Uterus (tissue), 4 donors: ENCODE data around the gene LENEP. TPM values are rescaled to one million over a fixed set of nuclear protein-coding genes. Genes with fewer than 3 reads are reported as not detected.

ENCODE experiments used
- DNase-seq, 2 donors: peaks; one replicate each; pipeline ENCODE4 v3.0.0-alpha.2; 2019 to 2020
- H3K27ac ChIP-seq, 2 donors: fragments of 200-600 bp; sonication (generic); 1 replicate in 1 of 2; 2 replicates in 1 of 2; pipeline ENCODE4 v1.5.1; 2016 to 2018
- H3K27me3 ChIP-seq, 2 donors: fragments of 200-600 bp; sonication (generic); one replicate each; pipeline ENCODE4 v1.5.1; 2018 to 2019; ENCODE audit warnings: control low read depth in 1 of 2
- H3K36me3 ChIP-seq, 2 donors: fragments of 200-600 bp; sonication (generic); one replicate each; pipeline ENCODE4 v1.5.1; 2019; ENCODE audit warnings: control low read depth in 1 of 2
- H3K4me1 ChIP-seq, 2 donors: fragments of 200-600 bp; sonication (generic); one replicate each; pipeline ENCODE4 v1.5.1; 2018 to 2019; ENCODE audit warnings: control low read depth in 1 of 2
- H3K4me3 ChIP-seq, 2 donors: fragments of 200-600 bp; sonication (generic); 1 replicate in 1 of 2; 2 replicates in 1 of 2; pipeline ENCODE4 v1.5.1; 2018 to 2019; ENCODE audit warnings: mild to moderate bottlenecking in 1 of 2
- H3K9me3 ChIP-seq, 2 donors: fragments of 200-600 bp; sonication (generic); one replicate each; pipeline ENCODE4 v1.5.1; 2019; ENCODE audit warnings: control low read depth in 1 of 2
- POLR2A ChIP-seq, 2 donors: fragments of 450-650 bp; IDR thresholded peaks; one replicate each; pipeline ENCODE4 v1.6.1; 2016; ENCODE audit warnings: antibody characterized with exemption in 2 of 2, mild to moderate bottlenecking in 1 of 2, moderate library complexity in 1 of 2
- intact Hi-C: fragments of 100-400 bp; cut with DNase I; formaldehyde crosslinking; loops from one replicate; pipeline ENCODE4 v1.15.1; 2023; ENCODE audit warnings: low total_unique reads
- total RNA-seq, 4 donors: library from RNA; depleted of rRNA in 3 of 4; stranded (reverse); fragments of >200 nt in 3 of 4; gene quantifications; one replicate each; pipeline versions ENCODE4 v1.1.0 to v1.2.4, GENCODE V29; 2014 to 2023
- TF ChIP-seq, protein P1 (sequence below), 4 experiments: fragments of 200-600 bp in 2 of 4; fragments of 450-650 bp in 2 of 4; sonication (generic) in 2 of 4; IDR thresholded peaks; one replicate each; pipeline ENCODE4 v1.5.1; 2016 to 2019; ENCODE audit warnings: antibody characterized with exemption in 4 of 4, mild to moderate bottlenecking in 2 of 4, moderate library complexity in 1 of 4
- donor health status: DM: yes; HTN: yes; CAD: no.

Gene LENEP
- total RNA-seq, 4 donors from 2014 or later, result 0.83 TPM; not detected in 3

DNA sequence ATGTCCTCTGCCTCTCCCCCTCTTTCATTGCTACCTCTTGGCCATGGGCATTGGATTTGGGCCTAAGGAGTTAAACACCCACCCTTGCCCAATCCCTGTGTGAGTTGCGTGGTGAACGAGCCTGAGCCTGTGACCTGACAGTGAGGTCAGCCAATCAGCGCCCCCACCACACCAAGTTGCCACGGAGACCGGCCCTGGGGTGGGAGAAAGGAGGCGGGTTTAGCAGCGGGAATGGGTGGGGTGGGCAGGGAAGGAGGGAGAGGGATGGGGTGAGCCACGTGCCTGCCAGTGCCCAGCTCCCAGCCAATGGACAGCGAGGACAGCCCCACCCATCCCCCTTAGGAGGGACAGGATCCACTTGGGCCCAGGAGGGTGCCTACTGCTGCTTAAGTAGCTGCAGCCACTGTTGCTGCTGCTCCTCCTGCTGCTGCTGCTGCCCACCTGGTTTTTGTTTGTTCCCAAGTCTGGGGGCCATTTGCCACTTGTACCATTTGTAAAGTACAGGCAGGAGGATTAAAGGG lies 18.7 kb downstream of the LENEP start:
- Histone ChIP-seq H3K27ac (peak overlapping the region; percentile 14 to 57), H3K9me3 (no peaks in the 10 kb centered on the region), H3K4me3 (no peak overlapping the region), H3K4me1 (peaks cover 0 to 10% of the 10 kb centered on the region in 2 donors), H3K27me3 (no peaks in the 10 kb centered on the region), H3K36me3 (no peaks in the 10 kb centered on the region)
- DNase-seq, result peak; percentile 72 to 78
- intact Hi-C loops, result loop anchor here (5.0 kb wide), 1 partner anchor 50 kb away; the partner anchor contains the start of gene PYGO2
- TF ChIP-seq, protein P1, sequence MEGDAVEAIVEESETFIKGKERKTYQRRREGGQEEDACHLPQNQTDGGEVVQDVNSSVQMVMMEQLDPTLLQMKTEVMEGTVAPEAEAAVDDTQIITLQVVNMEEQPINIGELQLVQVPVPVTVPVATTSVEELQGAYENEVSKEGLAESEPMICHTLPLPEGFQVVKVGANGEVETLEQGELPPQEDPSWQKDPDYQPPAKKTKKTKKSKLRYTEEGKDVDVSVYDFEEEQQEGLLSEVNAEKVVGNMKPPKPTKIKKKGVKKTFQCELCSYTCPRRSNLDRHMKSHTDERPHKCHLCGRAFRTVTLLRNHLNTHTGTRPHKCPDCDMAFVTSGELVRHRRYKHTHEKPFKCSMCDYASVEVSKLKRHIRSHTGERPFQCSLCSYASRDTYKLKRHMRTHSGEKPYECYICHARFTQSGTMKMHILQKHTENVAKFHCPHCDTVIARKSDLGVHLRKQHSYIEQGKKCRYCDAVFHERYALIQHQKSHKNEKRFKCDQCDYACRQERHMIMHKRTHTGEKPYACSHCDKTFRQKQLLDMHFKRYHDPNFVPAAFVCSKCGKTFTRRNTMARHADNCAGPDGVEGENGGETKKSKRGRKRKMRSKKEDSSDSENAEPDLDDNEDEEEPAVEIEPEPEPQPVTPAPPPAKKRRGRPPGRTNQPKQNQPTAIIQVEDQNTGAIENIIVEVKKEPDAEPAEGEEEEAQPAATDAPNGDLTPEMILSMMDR (IDR thresholded peaks at IDR 0.05), result no peak
- TF ChIP-seq POLR2A (IDR thresholded peaks at IDR 0.05), result no peak

DNA sequence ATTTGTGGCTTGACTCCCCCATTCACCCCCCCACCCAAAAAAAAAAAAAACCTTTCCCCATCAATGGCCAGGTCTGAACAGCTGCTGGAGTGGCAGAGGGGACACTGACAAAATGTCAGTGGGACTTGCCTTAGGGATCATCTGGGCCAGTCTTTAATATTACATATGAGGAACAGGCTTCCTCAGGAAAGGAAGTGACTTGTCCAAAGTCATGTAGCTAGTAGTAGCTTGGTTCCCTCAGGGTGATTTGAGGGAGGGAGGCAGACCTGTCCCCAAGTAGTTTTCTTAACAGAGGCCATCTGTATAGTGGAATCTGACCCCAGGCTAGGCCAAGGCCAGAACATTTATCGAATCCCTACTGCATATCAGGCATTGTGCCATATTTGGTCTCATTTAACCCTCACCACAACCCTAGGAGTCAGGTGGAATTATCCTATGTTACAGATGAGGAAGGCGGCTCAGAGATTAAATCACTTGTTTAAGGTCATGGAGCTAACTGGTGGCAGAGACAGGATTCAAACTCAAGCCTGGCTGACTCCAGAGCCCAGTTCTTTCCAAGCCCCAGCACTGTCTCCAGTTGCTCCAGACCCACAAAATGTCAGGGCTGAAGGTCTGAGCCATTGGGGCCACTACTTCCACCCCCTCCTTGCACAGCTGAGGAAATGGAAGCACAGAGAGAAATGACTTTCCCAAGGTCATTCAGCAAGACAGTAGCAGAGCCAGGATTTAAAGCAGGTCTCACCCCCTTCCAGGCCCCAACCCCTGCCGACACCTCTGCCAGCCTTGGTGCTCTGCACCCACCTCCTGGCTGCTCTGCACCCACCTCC lies 19.6 kb downstream of the LENEP start:
- Histone ChIP-seq H3K27me3 (no peaks in the 10 kb centered on the region), H3K4me1 (peaks cover 0 to 15% of the 10 kb centered on the region in 2 donors), H3K36me3 (no peaks in the 10 kb centered on the region), H3K9me3 (no peaks in the 10 kb centered on the region), H3K27ac (peak overlapping the region in 1 of 2 donors; percentile 57), H3K4me3 (no peak overlapping the region)
- TF ChIP-seq, protein P1 (IDR thresholded peaks at IDR 0.05), result no peak
- TF ChIP-seq POLR2A (IDR thresholded peaks at IDR 0.05), result no peak
- intact Hi-C loops, result loop anchor here (5.0 kb wide), 1 partner anchor 51 kb away; the partner anchor contains the start of gene PYGO2
- DNase-seq, result no peak

DNA sequence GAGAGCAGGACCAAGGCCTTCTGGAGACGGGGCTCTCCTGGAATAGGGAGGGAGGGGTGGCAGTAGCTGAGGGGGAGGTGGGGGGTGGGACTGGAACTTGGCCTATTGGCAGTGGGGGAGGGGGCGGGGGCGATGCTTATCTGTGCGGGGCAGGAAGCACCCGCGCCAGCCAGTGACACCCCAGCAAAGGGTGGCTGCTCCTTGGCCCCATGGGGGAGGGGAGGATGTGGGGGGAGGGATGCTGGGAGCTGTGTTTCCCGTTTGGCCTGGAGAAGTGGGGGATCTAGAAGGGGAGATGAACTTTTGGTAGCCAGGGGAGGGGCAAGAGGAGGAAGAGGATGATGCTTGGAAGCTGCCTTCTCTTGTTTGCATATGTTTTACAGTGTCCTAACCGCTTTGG lies 20.2 kb downstream of the LENEP start:
- no peak for DNase-seq
- H3K4me1 ChIP-seq, result peaks cover 0 to 19% of the 10 kb centered on the region in 2 donors
- no peak for TF ChIP-seq POLR2A (IDR thresholded peaks at IDR 0.05)
- TF ChIP-seq, protein P1 (IDR thresholded peaks at IDR 0.05), result no peak
- H3K27ac ChIP-seq, result no peak overlapping the region
- H3K36me3 ChIP-seq, result no peaks in the 10 kb centered on the region
- H3K27me3 ChIP-seq, result no peaks in the 10 kb centered on the region
- no peak overlapping the region for H3K4me3 ChIP-seq
- H3K9me3 ChIP-seq, result no peaks in the 10 kb centered on the region
- intact Hi-C loops, result loop anchor here (5.0 kb wide), 1 partner anchor 51 kb away; the partner anchor contains the start of gene PYGO2

DNA sequence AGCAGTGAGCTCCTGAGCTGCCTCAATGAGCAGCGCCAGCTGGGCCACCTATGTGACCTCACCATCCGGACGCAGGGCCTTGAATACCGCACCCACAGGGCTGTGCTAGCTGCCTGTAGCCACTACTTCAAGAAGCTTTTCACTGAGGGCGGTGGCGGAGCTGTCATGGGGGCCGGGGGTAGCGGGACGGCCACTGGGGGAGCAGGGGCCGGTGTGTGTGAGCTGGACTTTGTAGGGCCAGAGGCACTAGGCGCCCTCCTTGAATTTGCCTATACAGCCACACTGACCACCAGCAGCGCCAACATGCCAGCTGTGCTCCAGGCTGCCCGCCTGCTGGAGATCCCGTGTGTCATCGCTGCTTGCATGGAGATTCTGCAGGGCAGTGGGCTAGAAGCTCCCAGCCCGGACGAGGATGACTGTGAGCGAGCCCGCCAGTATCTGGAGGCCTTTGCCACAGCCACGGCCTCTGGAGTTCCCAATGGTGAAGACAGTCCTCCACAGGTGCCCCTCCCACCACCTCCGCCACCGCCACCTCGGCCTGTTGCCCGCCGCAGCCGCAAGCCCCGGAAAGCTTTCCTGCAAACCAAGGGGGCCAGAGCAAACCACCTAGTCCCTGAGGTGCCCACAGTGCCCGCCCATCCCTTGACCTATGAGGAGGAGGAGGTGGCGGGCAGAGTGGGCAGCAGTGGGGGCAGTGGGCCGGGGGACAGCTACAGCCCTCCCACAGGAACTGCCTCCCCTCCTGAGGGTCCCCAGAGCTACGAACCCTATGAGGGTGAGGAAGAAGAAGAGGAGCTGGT lies 21.5 kb downstream of the LENEP start:
- Histone ChIP-seq H3K36me3 (no peaks in the 10 kb centered on the region), H3K27me3 (no peaks in the 10 kb centered on the region), H3K4me3 (no peak overlapping the region), H3K27ac (no peak overlapping the region), H3K4me1 (peaks cover 0 to 19% of the 10 kb centered on the region in 2 donors), H3K9me3 (no peaks in the 10 kb centered on the region)
- no peak for DNase-seq
- TF ChIP-seq, protein P1 (IDR thresholded peaks at IDR 0.05), result no peak
- no peak for TF ChIP-seq POLR2A (IDR thresholded peaks at IDR 0.05)
- intact Hi-C loops, result loop anchor here (5.0 kb wide), 1 partner anchor 53 kb away; the partner anchor contains the start of gene PYGO2
